ENCODE data around the gene DBH.

The DBH gene

DNA sequence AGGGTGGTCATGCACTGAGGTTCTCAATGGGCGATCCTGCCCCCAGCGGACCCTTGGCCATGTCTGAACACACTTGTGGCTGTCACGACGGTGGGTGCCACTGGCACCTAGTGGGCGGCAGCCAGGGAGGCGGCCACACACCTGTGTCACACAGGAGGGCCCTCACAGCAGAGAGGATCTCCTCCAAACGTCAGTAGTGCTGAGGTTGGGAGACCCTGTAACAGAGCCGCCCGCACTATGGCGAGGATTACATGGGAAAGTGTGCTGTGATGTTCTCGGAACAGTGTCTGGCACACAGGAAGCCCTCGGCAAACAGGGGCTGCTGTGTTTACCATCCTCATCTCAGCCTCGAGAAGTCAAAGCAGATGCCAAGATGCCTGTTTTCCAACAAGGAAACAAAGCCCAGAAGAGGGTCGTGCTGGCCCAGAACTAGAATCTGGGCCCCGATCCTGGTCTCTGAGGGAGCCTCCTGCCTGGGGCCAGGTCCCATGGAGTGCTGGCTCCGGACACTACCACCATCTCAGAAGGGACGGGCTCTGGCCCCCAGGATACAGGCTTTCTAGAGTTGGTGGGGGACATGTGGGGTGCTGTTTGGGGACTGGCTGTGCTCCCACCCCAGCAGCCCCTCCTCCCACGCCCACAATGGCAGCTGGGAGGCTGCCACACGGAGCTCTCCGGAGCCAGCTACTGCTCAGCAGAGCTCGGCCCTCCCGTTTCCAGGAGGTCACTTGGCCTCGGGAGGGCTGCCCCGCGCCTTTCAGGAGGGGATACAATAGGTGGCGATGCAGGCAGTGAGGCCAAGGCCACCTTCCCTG is 48.2 kb downstream of the DBH start:
- no peak for DNase-seq (ENCODE audit: low read depth in 2 of 2)

DNA sequence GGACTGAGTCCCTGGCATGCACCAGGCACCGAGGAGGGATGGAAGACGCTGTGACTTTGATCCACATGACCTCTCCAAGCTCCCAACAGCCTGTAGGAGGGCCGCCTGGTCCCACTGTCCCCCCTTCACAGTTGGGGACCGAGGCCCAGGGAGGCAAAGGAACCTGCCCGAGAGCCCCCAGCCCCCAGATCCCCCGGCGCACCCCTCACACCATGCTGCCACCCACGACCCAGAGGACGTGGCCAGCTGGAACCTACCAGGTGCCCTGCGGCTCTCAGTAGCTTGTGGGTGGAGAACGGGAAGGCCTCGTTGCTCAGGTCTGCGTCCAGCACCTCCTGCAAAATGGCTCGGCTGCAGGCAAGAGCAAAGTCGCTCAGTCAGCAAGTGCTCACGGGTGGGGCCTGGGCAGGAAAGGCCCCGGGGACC is 48.8 kb downstream of the DBH start:
- no peak for DNase-seq (ENCODE audit: low read depth in 2 of 2)

DNA sequence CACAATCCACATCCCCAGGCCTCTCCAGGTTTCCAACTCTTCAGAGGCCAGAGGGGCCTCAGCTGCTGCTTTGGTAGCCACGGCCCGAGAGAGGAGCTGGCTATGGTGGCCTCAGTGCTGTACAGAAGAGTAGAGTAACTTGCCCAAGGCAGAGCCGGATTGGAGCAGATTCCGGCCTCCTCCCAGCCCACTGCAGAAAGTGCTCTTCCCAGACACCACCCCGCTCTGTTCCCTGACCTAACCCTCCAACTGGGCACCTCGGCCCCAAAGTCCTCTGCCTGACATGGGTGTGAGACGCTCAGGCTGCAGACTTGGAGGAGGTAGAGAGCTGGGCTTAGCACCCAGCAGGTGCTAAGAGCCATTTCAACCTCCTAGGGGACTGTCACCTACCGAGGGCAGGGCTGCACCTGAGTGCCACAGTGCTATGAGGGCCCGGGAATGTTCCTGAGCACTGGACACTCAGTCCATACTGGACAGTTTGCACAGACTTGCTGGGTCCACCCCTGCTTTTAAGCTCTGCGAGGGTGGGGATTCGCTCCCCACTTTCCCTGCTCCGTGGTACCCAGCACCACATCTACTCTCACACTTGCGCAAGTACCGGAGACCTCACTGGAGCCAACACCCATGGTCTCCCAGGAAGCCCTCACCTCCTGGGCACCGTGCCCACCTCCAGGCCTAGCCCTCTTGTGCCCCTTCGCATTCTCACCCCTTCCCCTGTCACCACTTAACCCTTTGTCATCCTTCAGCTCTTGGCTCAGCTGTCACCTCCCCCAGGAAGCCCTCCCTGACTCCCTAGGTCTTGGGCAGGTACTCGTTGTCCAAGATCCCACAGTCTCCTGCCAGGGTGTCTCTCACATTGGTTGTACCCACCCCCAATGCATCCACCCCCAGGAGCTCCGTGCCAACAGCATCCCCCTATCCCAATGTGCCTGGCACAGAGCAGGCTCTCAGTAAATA is 49.8 kb downstream of the DBH start:
- no peak for DNase-seq (ENCODE audit: low read depth in 2 of 2)

DNA sequence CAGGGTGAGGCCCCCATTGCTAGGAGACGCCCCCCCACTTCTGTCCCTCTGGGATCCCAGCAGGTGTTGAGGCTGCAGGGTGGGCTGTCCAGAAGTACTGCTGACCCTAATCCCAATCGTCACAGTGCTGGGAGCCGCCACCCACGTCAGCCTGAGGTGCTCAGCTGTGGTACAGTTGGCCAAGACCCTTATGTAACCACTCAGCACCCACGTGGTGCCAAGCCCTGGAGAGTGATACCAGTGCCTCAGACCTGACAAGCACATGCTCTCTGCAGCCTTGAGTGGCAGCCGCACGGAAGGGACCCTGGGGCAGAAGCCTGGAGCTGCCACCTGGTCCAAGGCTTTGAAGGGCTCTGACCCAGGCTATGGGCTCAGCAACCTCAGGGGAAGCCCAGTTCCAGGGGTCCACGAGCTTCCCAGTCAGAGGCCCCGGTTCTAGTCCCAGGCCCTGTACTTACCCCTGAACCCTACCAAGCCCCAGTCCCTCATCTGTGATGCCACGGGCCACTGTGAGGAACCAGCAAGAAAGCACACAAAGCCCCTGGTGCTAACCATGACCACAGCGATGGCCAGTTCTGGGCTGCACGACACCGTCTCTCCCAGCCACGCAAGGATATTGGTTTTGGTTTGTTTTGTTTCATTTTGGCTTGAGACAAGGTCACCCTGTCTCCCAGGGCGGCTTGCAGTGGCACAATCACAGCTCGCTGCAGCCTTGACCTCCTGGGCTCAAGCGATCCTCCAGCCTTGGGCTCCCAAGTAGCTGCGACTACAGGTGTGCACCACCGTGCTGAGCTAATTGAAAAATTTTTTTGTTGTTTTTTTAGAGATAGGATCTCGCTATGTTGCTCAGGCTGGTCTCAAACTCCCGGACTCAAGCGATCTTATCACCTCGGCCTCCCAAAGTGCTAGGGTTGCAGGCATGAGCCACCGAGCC is 50.7 kb downstream of the DBH start:
- no peak for DNase-seq (ENCODE audit: low read depth in 2 of 2)

DNA sequence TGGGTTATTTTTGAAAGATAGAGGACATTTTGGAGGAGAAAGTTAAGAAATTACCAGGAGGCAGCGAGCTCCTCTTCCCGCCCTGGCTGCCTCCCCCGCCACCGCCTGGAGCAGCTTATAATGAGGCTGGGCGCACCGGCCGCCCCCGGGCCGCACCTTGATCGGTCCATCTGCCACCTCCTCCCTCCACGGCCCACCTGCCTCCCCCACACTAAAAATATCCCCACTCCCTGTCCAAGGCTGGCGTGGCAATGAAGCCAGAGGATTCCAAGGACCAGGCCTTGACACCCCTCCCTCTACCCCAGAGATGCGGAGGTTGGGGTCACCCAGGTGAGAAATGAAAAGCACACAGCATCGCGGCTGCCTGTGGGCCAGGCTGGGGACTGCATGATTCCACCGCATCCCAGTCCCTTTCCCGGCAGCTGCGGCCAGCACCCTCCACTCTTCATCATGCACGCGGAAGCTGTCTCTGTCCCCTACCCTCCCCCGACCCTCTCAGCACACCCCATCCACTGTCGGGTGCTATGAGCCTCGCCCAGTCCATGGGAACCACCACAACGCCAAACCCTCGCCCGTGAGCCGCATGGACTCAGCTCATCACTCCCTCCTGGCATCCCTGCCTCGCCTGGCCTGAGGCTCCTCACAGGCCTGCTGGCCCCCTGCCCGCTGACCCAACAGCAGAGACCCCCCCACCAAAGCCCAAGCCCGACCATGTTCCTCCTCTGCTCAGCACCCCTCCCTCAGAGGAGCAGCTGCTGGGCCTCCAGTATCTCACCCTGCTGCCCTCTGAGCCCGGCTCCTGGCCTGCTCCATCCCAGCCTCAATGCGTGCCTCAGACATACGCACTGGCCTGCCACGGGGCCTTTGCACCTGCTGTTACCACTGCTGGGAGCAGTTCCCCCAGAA is 51.9 kb downstream of the DBH start:
- no peak for DNase-seq (ENCODE audit: low read depth in 2 of 2)

DNA sequence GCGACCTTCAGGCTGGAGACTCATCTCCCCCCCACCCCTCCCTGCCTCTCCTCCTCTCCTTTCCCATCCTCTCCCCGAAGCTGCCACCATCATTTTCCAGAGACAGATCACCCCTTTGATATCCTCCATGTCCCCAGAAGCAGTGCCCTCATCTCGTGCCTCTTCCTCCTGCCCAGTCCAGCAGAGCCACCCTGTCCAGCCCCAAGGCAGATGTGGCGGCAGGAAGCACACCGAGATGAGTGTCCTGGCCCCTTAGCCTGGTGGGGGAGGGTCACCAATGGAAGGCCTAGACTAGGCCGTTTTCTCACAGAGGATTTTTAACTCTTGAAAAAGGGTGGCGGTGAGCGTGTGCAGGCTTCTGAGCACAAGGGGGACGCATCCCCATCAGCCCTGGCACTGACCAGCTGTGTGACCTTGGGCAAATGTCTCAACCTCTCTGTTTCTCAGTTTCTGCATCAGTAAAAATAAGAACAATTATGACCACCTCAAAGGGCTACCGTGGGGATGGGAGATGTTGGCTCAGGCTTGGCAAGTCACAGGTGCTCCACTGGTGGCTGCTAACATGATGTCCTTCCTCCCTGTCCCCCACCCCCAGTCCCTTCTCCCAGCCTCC is 53.1 kb downstream of the DBH start:
- DNase-seq (ENCODE audit: low read depth in 2 of 2): no peak

DNA sequence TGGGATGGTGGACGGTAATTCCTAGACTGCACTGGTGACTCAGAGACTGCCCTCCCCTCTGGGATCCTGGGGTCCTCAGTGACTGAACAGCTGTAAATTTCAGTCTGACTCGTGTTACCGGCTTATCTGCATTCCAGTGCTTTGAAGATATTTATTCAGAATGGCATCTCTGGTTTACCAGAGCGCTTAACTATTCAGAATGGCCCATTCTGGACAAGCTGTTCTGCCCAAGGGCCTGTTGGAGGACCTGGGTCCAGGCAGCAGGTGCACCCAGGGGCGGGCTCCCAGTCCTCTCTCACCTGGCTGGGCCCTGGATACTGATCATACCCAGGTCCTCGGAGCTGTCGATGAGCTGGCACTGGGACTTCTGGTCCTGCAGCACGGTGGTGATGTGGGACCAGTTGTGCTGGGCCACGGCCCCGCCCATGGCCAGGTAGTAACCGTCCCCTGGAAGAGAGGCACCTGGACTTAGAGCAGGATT is 54.0 kb downstream of the DBH start:
- no peak for DNase-seq (ENCODE audit: low read depth in 2 of 2)

DNA sequence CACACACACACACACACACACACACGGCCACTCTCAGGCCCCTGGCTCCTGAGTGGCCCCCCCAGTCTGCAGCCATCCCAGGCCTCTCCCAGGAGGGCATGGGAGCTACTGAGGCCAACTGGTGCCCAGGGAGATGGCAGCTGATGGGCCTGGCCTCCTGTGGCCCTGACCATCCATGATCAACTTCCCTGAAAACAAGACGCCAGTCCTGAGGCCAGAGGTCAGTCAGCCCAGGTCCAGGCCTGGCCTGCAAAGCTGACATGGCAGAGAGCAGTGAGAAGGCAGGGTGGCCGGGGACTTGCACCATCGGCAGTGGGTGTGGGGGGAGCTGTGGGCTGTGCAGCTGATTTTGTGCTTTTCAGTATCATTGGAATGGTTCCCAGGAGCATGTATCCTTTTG is 55.0 kb downstream of the DBH start:
- DNase-seq (ENCODE audit: low read depth in 2 of 2): no peak

DNA sequence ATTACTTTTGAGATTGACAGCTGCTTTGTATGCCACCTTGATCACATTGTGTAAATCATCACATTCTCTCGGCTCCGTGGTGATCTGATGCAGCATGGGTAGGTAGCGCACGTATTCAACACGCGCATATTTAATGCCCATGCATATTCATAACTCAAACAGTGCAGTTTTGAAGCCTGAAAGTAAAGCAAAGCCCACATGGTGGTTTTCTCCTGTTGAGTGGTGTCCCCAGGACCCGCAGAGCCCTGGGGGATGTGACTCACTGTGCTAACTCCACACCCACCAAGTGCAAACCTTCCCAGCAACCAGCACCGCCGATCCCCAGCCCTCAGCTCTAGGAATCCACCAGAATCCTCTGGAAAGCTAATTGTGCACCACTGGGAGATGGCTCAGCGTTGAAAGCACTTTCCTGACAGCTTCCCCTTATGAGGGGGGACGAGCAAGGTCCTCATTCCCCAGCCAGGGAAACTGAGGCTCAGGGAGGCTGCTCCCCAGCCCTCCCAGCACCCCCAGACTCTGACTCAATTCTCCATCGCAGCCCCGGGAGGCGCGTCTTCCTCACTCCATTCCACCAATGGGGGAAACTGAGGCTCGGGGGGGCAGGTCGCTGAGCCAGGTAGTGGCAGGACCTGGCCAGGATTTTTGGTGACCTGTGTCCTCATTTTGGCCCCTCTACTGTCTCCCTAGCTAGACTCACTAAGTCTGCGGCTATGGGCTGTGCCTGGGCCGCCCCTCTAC is 55.6 kb downstream of the DBH start:
- DNase-seq (ENCODE audit: low read depth in 2 of 2): no peak

DNA sequence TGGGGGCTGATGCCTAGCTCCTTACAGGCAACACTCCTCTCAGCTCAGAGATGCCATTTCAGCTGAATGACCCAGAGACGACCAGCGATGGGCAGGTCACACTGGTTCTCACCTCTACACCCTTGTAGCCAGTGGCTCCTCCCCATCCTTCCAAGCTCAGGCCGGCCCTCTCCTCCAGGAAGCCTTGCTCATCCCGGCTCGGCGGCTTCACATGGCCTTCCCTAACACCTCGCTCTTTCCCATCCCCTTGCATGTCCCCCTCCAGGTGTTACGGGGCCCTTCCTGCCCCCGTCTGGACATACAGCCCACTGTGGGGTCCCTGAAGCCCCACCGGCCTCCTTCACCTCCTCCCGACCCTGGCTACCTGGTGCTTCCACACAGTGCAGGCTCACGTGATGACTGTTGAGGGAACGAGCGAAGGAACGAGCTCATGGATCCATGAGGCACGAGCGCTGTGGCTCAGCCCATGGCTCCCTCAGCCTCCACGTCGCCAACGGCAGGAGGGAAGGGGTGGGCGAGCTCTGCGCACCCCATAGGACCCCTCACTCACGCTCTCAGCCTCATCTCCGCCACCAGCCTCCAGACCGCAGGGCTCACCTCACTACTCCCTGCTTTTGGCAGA is 56.3 kb downstream of the DBH start:
- no peak for DNase-seq (ENCODE audit: low read depth in 2 of 2)

DNA sequence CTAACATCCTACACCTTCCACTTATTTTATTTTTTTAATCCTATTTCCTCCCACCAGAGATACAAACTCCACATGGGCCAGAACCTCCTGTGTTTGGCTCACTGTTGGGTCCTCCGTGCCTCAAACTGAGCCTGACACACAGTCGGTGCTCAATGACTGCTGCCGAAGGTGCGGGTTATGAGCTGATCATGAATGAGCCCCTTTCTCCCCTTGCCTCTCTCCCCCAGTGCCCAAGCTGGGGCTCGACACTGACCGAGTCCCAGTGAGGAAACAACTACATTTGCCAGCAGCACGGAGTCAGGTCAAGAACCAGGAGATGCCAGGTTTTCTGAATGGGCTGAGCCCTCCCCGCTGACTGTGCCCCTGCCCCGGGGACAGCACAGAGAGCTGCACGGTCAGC is 57.0 kb downstream of the DBH start:
- no peak for DNase-seq (ENCODE audit: low read depth in 2 of 2)

DNA sequence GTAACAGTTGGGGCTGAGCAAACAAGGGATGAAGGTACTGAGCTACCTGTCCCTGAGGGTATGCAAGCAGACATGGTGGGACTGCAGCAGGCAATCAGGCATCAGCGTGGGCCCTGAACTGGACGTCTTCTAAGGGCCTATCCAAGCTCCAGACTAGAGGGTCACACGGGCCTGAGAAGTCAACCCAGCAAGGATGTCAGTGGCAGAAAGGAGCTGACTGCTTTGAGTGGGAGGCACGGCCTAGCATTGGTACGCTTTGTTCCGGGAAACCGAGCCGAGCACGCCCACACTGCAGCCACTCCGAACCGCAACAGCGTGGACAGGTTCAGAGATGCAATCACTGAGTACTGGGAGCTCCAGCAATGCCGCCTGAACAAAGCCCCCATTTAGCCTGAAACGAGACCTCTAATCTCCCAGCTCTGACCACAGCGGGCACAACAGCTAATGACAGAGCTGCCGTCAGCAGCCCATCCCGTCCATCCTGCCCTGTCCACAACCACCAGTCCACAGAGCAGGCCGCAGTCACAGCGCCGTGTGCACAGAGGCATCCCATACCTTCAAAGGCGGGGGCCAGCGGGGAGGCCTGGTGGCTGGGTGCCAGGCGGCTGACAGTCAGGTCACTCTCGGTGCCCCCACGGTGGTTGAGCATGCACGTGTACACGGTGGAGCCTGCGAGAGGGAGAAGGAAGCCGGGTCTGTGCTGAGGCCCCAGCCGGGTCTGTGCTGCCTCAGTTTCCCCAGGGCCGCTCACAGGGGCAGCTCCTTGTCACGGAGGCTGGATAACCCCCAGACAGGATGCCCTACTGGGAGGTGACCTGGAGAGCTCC is 57.8 kb downstream of the DBH start:
- no peak for DNase-seq (ENCODE audit: low read depth in 2 of 2)

DNA sequence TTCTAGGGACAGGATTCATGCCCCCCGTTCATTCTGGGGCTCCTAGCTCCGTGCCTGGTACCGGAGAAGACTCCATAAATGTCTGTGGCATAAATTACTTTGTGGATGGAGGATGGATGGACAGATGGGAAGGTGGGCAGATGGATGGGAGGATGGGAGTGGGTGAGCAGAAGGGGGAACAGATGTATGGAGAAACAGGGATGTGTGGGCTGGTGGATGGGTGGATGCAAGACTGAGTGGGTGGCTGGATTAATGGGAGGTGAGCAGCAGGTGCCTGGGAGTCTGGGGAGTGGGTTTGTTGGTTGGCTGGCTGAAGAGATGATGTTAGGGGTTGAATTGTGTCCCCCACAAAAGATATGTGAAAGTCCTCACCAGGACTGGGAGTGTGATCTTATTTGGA is 58.5 kb downstream of the DBH start:
- no peak for DNase-seq (ENCODE audit: low read depth in 2 of 2)

DNA sequence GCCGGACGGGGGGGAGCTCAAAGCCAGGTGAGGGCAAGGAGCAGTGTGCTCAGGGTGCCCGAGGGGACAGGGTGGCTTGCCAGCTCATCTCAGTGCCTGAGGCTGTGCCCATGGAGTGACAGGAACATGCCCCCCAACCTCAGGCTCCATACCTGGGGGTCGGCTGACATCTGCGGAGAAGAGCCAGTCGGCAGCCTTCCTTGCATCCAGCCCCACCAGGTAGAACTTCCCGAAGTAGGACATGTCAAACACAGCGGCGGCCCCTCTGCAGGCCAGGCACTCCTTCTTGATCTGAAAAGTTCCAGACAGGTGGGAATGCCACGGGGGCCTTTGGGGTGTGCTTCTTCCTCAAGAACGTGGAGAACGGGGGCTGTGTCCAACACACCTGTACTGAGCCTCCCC is 59.9 kb downstream of the DBH start:
- no peak for DNase-seq (ENCODE audit: low read depth in 2 of 2)

DNA sequence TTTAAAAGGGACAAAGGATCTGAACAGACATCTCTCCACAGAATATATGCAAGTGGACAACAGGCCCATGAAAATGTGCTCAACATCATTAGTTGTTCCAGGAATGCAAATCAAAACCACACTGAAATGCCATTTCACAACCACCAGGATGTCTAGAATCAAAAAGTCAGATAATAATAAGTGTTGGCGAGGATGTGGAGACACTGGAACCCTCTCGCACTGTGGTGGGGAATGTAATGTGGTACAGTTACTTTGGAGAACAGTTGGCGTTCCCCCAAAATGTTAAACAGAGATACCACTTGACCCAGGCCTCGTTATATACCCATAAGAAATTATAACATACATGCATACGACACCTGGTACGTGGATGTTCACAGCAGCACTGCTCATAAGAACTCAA is 63.4 kb downstream of the DBH start:
- DNase-seq (ENCODE audit: low read depth in 2 of 2): no peak

DNA sequence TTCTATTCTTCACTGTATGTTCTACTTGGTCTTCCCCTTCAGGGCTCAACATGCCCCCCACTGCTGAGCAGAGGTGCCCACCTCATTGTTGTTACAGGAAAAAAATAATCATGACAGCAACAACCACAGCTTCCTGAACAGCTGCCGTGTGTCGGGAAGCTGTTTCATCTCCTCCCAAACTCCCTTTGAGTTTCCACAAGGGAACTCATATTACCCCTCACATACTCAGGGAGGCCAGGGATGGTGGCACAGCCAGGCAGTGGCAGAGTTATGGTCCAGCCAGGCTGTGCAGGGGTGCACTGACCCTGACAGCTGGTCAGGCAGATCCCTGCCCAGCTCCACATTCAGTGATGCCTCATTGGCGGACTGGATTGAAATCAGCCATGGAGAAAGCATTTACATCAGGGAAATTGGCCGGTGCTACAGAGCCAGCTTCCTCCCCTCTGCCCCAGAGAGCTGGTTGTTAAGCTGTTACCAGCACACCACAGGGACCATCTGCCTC is 64.7 kb downstream of the DBH start:
- DNase-seq (ENCODE audit: low read depth in 2 of 2): no peak

DNA sequence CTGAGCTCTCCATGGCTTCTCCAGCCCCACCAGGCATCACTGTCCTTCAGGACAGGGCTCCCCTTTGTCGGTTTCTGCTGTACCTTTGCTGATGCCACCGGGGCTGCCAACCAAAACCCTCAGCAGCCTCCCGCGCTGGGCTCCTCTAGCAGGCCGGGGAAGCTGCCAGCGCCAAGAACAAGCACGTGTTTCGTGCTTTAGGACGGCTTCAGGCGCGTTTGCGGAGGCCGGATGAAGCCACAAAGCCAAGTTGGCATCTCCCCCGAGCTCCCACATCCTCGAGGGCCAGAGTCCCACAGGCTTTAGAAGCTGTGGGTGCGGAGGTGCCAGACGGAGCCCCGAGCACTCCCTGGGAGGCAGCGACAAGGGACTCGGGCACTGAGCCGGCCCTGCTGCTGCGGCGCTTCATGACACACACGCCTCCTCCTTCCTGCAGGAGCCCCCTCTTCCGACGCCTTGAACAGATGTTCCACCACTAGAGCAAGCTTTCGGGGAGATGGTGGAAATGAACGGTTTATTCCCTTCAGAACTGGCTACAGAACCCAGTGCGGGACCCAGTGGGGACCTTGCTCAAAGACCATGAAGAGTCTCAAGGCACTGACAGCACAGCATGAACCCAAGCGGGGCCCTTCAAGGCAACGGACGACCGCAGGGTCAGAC is 65.3 kb downstream of the DBH start:
- no peak for DNase-seq (ENCODE audit: low read depth in 2 of 2)

All from stimulated activated CD4-positive, alpha-beta T cell treated with anti-CD3 and anti-CD28 coated beads, Interleukin-15, amount 100 ng/mL, for 48 hours (primary cell).